ENCODE measurements around the gene KIF7.
"Not testable (repeated sequence)": the region's sequence is repeated elsewhere in the genome, so short reads cannot be mapped to it uniquely, and the experiment has no call there.

KIF7 gene

GRCh38 chr15:89586651-89587050 is 68.6 kb downstream of the KIF7 start:
- Histone ChIP-seq H3K9ac (ENCODE audit: low read depth, low read length) (no peak overlapping the region), H3K4me2 (ENCODE audit: low read length) (no peak overlapping the region), H3K4me1 (ENCODE audit: control insufficient read depth, insufficient read depth, low read length) (peaks cover 14% of the 10 kb centered on the region), H3K9me3 (replicated peaks; ENCODE audit: low read length) (no peaks in the 10 kb centered on the region), H3K36me3 (ENCODE audit: insufficient read depth, low read length) (peaks cover 15% of the 10 kb centered on the region), H3K27me3 (ENCODE audit: control insufficient read depth, insufficient read depth, low read length) (no peaks in the 10 kb centered on the region), H3K4me3 (ENCODE audit: low read length) (no peak overlapping the region)

GRCh38 chr15:89580747-89581146 is 74.5 kb downstream of the KIF7 start:
- H3K4me1 ChIP-seq (ENCODE audit: control insufficient read depth, insufficient read depth, low read length): not testable (repeated sequence)

GRCh38 chr15:89578146-89578545 is 77.1 kb downstream of the KIF7 start:
- Histone ChIP-seq H3K4me2 (ENCODE audit: low read length) (peak overlapping the region; percentile 72), H3K9ac (ENCODE audit: low read depth, low read length) (no peak overlapping the region), H3K27me3 (ENCODE audit: control insufficient read depth, insufficient read depth, low read length) (no peaks in the 10 kb centered on the region), H3K9me3 (replicated peaks; ENCODE audit: low read length) (no peaks in the 10 kb centered on the region), H3K4me1 (ENCODE audit: control insufficient read depth, insufficient read depth, low read length) (peaks cover 9% of the 10 kb centered on the region), H3K4me3 (ENCODE audit: low read length) (peak overlapping the region; percentile 43), H3K36me3 (ENCODE audit: insufficient read depth, low read length) (peaks cover 5% of the 10 kb centered on the region)

More at GRCh38 chr15:89580747-89581146, 74.5 kb downstream of the KIF7 start:
- not testable (repeated sequence) for H3K9me3 ChIP-seq (replicated peaks; ENCODE audit: low read length); H3K9ac ChIP-seq (ENCODE audit: low read depth, low read length); H3K4me2 ChIP-seq (ENCODE audit: low read length); H3K4me3 ChIP-seq (ENCODE audit: low read length); H3K27me3 ChIP-seq (ENCODE audit: control insufficient read depth, insufficient read depth, low read length)
- H3K36me3 ChIP-seq (ENCODE audit: insufficient read depth, low read length): peaks cover 15% of the 10 kb centered on the region
